Measurements from ENCODE around the gene GRIK1.

The GRIK1 gene

GRCh38 chr21:29834617-29835016, 105.2 kb downstream of the GRIK1 start:
- no peak for DNase-seq (ENCODE audit: low spot score)
- POLR2A ChIA-PET (ENCODE audit: low non-redundant PET) = no interaction called here
- TF ChIP-seq CTCF (conservative IDR thresholded peaks at IDR 0.05; ENCODE audit: low read depth) = no peak
- H3K27ac ChIP-seq = no peak overlapping the region
- CTCF ChIA-PET = no interaction called here

GRCh38 chr21:29832217-29832616, 107.6 kb downstream of the GRIK1 start:
- DNase-seq (ENCODE audit: low spot score) = no peak
- ChIA-PET POLR2A (ENCODE audit: low non-redundant PET) (no interaction called here), CTCF (no interaction called here)
- TF ChIP-seq CTCF (conservative IDR thresholded peaks at IDR 0.05; ENCODE audit: low read depth) = no peak
- H3K27ac ChIP-seq = no peak overlapping the region

GRCh38 chr21:29829564-29830275, 110.1 kb downstream of the GRIK1 start:
- TF ChIP-seq CTCF (conservative IDR thresholded peaks at IDR 0.05; ENCODE audit: low read depth) = no peak
- POLR2A ChIA-PET (ENCODE audit: low non-redundant PET) = no interaction called here
- CTCF ChIA-PET = interaction anchor here (0.6 kb wide), 1 partner anchor 14 kb away, joined by 3 read pairs; no protein-coding TSS in a partner anchor
- peak; percentile 15 for DNase-seq (ENCODE audit: low spot score)
- H3K27ac ChIP-seq = no peak overlapping the region

- TF ChIP-seq CTCF (conservative IDR thresholded peaks at IDR 0.05; ENCODE audit: low read depth) = no peak
- POLR2A ChIA-PET (ENCODE audit: low non-redundant PET) = no interaction called here
- CTCF ChIA-PET = no interaction called here
- no peak for DNase-seq (ENCODE audit: low spot score)
- no peak overlapping the region for H3K27ac ChIP-seq
These were observed 112.1 kb downstream of the GRIK1 start for GRCh38 chr21:29827647-29828046.

- peak; percentile 19 for DNase-seq (ENCODE audit: low spot score)
- H3K27ac ChIP-seq = no peak overlapping the region
- CTCF ChIA-PET = no interaction called here
- POLR2A ChIA-PET (ENCODE audit: low non-redundant PET) = no interaction called here
- no peak for TF ChIP-seq CTCF (conservative IDR thresholded peaks at IDR 0.05; ENCODE audit: low read depth)
These were observed 112.6 kb downstream of the GRIK1 start for GRCh38 chr21:29827236-29827635.

GRCh38 chr21:29826386-29826785, 113.4 kb downstream of the GRIK1 start:
- no peak for DNase-seq (ENCODE audit: low spot score)
- CTCF ChIA-PET = no interaction called here
- no peak overlapping the region for H3K27ac ChIP-seq
- POLR2A ChIA-PET (ENCODE audit: low non-redundant PET) = no interaction called here
- no peak for TF ChIP-seq CTCF (conservative IDR thresholded peaks at IDR 0.05; ENCODE audit: low read depth)

All from RWPE1 (cell line).